ENCODE measurements around the gene IRX4. TPM values are rescaled to one million over a fixed set of nuclear protein-coding genes. Genes with fewer than 3 reads are reported as not detected.

The IRX4 gene
- total and polyA plus RNA-seq, 9 of the 15 experiments (the other 6 are each of a cell fraction or from before 2014, with no cell fraction given) = not detected

DNA sequence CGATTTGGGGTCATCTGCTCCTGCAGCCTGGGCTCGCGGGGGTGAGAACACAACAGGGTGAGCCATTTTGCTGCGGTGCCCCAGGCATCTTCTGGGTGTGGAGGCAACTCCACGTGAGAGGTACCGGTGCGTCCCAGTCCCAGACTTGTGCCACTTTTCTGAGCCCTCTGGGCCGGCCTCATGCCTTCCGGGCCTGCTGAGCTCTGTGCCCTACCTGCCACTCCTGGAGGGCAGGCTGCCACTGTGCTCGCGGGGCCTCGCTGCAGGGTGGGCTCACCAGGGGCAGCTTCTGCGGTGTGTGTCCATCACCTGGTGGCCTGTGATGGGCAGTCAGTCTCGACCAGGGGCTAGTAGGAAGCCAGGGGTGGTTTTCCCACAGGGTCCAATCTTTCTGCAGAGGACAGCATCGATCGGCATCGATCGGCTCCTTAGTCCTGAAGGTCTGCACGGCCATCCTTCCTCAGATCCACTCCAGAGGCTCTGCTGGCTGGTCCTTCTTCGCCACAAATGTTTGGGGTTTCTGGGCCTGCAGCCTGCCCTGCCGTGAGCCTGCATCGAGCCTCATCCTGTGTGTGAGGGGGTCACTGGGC is 22.6 kb downstream of the IRX4 start:
- Histone ChIP-seq H3K79me2 (ENCODE audit: control insufficient read depth, insufficient read depth, low read length) (no peaks in the 10 kb centered on the region), H3K9ac (ENCODE audit: insufficient read depth in 1 of 2, low read depth in 2 of 2, low read length in 2 of 2) (no peak overlapping the region), H3K27ac (ENCODE audit: extremely low read depth, low read depth, low read length) (no peak overlapping the region), H3K4me2 (ENCODE audit: insufficient read depth, low read length) (no peak overlapping the region), H4K20me1 (replicated peaks; ENCODE audit: control insufficient read depth, insufficient read depth, low read length) (peaks cover 10% of the 10 kb centered on the region; the same call in 1 of the 2 replicates), H3K9me3 (replicated peaks; ENCODE audit: control insufficient read depth, insufficient read depth, low read depth, low read length) (peaks cover 2% of the 10 kb centered on the region), H3K27me3 (ENCODE audit: control insufficient read depth in 2 of 2, insufficient read depth in 2 of 2, low read length in 2 of 2) (peaks cover 52 to 71% of the 10 kb centered on the region in 2 experiments; a peak in 4 of 5 replicates), H3K4me1 (replicated peaks in 1 of 2; ENCODE audit: control insufficient read depth in 2 of 2, insufficient read depth in 2 of 2, low read length in 2 of 2) (peaks cover 0 to 3% of the 10 kb centered on the region in 2 experiments; a peak in 2 of 5 replicates), H3K36me3 (ENCODE audit: control insufficient read depth, insufficient read depth, low read length) (no peaks in the 10 kb centered on the region), H3K9me1 (ENCODE audit: control insufficient read depth, insufficient read depth, low read length) (no peaks in the 10 kb centered on the region), H2AFZ (ENCODE audit: low read depth, low read length) (no peak overlapping the region), H3K4me3 (no peak overlapping the region)
- in situ Hi-C loops (cut with MboI) (no loop called here), intact Hi-C loops (cut with micrococcal nuclease) (no loop called here)
- FAIRE-seq (no peak), ATAC-seq (no peak), DNase-seq (ENCODE audit: extremely low read depth in 1 of 4, low spot score in 3 of 4) (no peak)
- WGBS (ENCODE audit: insufficient coverage, low coverage, missing lambda C conversion rate) = 3% methylated on average over 22 of the region's 22 CpGs
- CTCF ChIA-PET (ENCODE audit: low intra/inter-chr PET ratio) = no interaction called here
- POLR2A ChIA-PET = no interaction called here
- no TSS peak for BruUV-seq (replicated peaks)
- TF ChIP-seq CHD2 (IDR thresholded peaks at IDR 0.05; ENCODE audit: low read depth, low read length) = no peak
- TF ChIP-seq CHD1 (IDR thresholded peaks at IDR 0.05; ENCODE audit: low read length) = no peak
- TF ChIP-seq CREBBP (IDR thresholded peaks at IDR 0.05; ENCODE audit: low read depth, low read length) = no peak
- no peak for TF ChIP-seq TCFL5 (CRISPR knock-in tag; conservative IDR thresholded peaks at IDR 0.05)
- no peak for TF ChIP-seq ZKSCAN3 (CRISPR knock-in tag; IDR thresholded peaks at IDR 0.05)
- TF ChIP-seq, protein P1, sequence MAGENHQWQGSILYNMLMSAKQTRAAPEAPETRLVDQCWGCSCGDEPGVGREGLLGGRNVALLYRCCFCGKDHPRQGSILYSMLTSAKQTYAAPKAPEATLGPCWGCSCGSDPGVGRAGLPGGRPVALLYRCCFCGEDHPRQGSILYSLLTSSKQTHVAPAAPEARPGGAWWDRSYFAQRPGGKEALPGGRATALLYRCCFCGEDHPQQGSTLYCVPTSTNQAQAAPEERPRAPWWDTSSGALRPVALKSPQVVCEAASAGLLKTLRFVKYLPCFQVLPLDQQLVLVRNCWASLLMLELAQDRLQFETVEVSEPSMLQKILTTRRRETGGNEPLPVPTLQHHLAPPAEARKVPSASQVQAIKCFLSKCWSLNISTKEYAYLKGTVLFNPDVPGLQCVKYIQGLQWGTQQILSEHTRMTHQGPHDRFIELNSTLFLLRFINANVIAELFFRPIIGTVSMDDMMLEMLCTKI (IDR thresholded peaks at IDR 0.05; ENCODE audit: partially characterized antibody) = no peak
- TF ChIP-seq RFX7 (CRISPR knock-in tag; IDR thresholded peaks at IDR 0.05) = no peak
- TF ChIP-seq, protein P2, sequence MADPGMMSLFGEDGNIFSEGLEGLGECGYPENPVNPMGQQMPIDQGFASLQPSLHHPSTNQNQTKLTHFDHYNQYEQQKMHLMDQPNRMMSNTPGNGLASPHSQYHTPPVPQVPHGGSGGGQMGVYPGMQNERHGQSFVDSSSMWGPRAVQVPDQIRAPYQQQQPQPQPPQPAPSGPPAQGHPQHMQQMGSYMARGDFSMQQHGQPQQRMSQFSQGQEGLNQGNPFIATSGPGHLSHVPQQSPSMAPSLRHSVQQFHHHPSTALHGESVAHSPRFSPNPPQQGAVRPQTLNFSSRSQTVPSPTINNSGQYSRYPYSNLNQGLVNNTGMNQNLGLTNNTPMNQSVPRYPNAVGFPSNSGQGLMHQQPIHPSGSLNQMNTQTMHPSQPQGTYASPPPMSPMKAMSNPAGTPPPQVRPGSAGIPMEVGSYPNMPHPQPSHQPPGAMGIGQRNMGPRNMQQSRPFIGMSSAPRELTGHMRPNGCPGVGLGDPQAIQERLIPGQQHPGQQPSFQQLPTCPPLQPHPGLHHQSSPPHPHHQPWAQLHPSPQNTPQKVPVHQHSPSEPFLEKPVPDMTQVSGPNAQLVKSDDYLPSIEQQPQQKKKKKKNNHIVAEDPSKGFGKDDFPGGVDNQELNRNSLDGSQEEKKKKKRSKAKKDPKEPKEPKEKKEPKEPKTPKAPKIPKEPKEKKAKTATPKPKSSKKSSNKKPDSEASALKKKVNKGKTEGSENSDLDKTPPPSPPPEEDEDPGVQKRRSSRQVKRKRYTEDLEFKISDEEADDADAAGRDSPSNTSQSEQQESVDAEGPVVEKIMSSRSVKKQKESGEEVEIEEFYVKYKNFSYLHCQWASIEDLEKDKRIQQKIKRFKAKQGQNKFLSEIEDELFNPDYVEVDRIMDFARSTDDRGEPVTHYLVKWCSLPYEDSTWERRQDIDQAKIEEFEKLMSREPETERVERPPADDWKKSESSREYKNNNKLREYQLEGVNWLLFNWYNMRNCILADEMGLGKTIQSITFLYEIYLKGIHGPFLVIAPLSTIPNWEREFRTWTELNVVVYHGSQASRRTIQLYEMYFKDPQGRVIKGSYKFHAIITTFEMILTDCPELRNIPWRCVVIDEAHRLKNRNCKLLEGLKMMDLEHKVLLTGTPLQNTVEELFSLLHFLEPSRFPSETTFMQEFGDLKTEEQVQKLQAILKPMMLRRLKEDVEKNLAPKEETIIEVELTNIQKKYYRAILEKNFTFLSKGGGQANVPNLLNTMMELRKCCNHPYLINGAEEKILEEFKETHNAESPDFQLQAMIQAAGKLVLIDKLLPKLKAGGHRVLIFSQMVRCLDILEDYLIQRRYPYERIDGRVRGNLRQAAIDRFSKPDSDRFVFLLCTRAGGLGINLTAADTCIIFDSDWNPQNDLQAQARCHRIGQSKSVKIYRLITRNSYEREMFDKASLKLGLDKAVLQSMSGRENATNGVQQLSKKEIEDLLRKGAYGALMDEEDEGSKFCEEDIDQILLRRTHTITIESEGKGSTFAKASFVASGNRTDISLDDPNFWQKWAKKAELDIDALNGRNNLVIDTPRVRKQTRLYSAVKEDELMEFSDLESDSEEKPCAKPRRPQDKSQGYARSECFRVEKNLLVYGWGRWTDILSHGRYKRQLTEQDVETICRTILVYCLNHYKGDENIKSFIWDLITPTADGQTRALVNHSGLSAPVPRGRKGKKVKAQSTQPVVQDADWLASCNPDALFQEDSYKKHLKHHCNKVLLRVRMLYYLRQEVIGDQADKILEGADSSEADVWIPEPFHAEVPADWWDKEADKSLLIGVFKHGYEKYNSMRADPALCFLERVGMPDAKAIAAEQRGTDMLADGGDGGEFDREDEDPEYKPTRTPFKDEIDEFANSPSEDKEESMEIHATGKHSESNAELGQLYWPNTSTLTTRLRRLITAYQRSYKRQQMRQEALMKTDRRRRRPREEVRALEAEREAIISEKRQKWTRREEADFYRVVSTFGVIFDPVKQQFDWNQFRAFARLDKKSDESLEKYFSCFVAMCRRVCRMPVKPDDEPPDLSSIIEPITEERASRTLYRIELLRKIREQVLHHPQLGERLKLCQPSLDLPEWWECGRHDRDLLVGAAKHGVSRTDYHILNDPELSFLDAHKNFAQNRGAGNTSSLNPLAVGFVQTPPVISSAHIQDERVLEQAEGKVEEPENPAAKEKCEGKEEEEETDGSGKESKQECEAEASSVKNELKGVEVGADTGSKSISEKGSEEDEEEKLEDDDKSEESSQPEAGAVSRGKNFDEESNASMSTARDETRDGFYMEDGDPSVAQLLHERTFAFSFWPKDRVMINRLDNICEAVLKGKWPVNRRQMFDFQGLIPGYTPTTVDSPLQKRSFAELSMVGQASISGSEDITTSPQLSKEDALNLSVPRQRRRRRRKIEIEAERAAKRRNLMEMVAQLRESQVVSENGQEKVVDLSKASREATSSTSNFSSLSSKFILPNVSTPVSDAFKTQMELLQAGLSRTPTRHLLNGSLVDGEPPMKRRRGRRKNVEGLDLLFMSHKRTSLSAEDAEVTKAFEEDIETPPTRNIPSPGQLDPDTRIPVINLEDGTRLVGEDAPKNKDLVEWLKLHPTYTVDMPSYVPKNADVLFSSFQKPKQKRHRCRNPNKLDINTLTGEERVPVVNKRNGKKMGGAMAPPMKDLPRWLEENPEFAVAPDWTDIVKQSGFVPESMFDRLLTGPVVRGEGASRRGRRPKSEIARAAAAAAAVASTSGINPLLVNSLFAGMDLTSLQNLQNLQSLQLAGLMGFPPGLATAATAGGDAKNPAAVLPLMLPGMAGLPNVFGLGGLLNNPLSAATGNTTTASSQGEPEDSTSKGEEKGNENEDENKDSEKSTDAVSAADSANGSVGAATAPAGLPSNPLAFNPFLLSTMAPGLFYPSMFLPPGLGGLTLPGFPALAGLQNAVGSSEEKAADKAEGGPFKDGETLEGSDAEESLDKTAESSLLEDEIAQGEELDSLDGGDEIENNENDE (IDR thresholded peaks at IDR 0.05; ENCODE audit: low read depth, low read length) = no peak

Measured in K562 (cell line).